Measurements from ENCODE around the gene TEAD1. TPM values are rescaled to one million over a fixed set of nuclear protein-coding genes. Genes with fewer than 3 reads are reported as not detected.

The TEAD1 gene
- total and polyA plus RNA-seq, 10 of the 15 experiments (the other 5 are each of a cell fraction or from before 2014, with no cell fraction given) = 0.01 to 0.59 (median 0.04) TPM; not detected in 6

DNA sequence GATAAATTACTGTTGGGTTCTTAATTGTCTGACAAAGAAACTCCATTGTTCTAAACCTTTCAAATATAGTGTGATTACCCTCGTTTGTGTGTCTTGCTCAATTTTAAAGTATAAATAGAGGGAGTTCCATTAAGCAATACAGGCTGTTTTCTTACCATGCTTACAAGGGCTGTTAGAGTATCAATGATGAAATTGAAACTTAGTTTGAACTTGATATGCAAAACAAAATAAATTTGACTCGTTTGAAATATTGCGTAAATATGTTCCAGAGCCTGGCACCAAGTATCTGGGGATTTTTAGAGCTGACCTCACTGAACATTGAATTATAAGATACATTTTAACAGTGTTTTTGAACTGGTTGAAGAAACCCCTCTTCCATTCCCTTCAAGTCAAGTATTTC lies 31.7 kb downstream of the TEAD1 start:
- Histone ChIP-seq H3K9me3 (replicated peaks; ENCODE audit: control insufficient read depth, insufficient read depth, low read length) (no peaks in the 10 kb centered on the region), H3K36me3 (ENCODE audit: control insufficient read depth in 2 of 2, insufficient read depth in 2 of 2, low read length in 1 of 2) (no peaks in the 10 kb centered on the region), H3K79me2 (ENCODE audit: control insufficient read depth, insufficient read depth, low read length) (no peaks in the 10 kb centered on the region), H4K20me1 (ENCODE audit: control insufficient read depth, insufficient read depth) (no peaks in the 10 kb centered on the region), H3K4me3 (no peak overlapping the region), H3K27me3 (replicated peaks in 1 of 2; ENCODE audit: control insufficient read depth in 2 of 2, insufficient read depth in 2 of 2, low read length in 1 of 2) (no peaks in the 10 kb centered on the region), H2AFZ (ENCODE audit: control insufficient read depth, low read depth, low read length) (no peak overlapping the region), H3K9ac (ENCODE audit: control insufficient read depth, insufficient read depth, low read length) (no peak overlapping the region), H3K27ac (ENCODE audit: control insufficient read depth, insufficient read depth) (no peak overlapping the region), H3K4me1 (ENCODE audit: control insufficient read depth, insufficient read depth, low read length) (no peaks in the 10 kb centered on the region), H3K4me2 (ENCODE audit: control insufficient read depth, insufficient read depth) (no peak overlapping the region)
- no TSS peak for BruUV-seq (replicated peaks)
- ChIA-PET SMC1A (ENCODE audit: uncharacterized antibody, unreplicated experiment) (interaction anchor here (1.2 kb wide), 1 partner anchor 23 kb away, joined by 4 read pairs; no protein-coding TSS in a partner anchor), RAD21 (ENCODE audit: unreplicated experiment) (no interaction called here), CTCF (interaction anchor here (1.0 kb wide), 1 partner anchor 183 kb away, joined by 3 read pairs; no protein-coding TSS in a partner anchor), POLR2A (no interaction called here)
- TF ChIP-seq, protein P1, sequence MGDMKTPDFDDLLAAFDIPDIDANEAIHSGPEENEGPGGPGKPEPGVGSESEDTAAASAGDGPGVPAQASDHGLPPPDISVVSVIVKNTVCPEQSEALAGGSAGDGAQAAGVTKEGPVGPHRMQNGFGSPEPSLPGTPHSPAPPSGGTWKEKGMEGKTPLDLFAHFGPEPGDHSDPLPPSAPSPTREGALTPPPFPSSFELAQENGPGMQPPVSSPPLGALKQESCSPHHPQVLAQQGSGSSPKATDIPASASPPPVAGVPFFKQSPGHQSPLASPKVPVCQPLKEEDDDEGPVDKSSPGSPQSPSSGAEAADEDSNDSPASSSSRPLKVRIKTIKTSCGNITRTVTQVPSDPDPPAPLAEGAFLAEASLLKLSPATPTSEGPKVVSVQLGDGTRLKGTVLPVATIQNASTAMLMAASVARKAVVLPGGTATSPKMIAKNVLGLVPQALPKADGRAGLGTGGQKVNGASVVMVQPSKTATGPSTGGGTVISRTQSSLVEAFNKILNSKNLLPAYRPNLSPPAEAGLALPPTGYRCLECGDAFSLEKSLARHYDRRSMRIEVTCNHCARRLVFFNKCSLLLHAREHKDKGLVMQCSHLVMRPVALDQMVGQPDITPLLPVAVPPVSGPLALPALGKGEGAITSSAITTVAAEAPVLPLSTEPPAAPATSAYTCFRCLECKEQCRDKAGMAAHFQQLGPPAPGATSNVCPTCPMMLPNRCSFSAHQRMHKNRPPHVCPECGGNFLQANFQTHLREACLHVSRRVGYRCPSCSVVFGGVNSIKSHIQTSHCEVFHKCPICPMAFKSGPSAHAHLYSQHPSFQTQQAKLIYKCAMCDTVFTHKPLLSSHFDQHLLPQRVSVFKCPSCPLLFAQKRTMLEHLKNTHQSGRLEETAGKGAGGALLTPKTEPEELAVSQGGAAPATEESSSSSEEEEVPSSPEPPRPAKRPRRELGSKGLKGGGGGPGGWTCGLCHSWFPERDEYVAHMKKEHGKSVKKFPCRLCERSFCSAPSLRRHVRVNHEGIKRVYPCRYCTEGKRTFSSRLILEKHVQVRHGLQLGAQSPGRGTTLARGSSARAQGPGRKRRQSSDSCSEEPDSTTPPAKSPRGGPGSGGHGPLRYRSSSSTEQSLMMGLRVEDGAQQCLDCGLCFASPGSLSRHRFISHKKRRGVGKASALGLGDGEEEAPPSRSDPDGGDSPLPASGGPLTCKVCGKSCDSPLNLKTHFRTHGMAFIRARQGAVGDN (IDR thresholded peaks at IDR 0.05) = no peak
- TF ChIP-seq NRF1 (conservative IDR thresholded peaks at IDR 0.05; ENCODE audit: low read depth, low read length) (no peak), NBN (IDR thresholded peaks at IDR 0.05) (no peak), EP300 (IDR thresholded peaks at IDR 0.05; ENCODE audit: borderline replicate concordance in 1 of 2, control insufficient read depth in 1 of 2, low read depth in 2 of 2, low read length in 2 of 2) (no peak), CBFB (IDR thresholded peaks at IDR 0.05; ENCODE audit: low read depth) (no peak)
- TF ChIP-seq, protein P2, sequence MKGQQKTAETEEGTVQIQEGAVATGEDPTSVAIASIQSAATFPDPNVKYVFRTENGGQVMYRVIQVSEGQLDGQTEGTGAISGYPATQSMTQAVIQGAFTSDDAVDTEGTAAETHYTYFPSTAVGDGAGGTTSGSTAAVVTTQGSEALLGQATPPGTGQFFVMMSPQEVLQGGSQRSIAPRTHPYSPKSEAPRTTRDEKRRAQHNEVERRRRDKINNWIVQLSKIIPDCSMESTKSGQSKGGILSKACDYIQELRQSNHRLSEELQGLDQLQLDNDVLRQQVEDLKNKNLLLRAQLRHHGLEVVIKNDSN (IDR thresholded peaks at IDR 0.05; ENCODE audit: borderline replicate concordance, extremely low read length, insufficient read depth, low read depth, low read length) = no peak
- in situ Hi-C loops (cut with MboI) (no loop called here), intact Hi-C loops (cut with micrococcal nuclease; ENCODE audit: unreplicated experiment) (no loop called here)
- DNase-seq (ENCODE audit: low read depth, low spot score) (no peak), ATAC-seq (no peak), FAIRE-seq (no peak)
- WGBS (ENCODE audit: insufficient coverage, insufficient replicate concordance, low lambda C conversion rate, missing lambda C conversion rate) = 33% methylated on average over 3 of the region's 3 CpGs
